WERI-Rb-1 (cell line): ENCODE measurements around the gene MICAL3.
"Not testable (repeated sequence)": the region's sequence is repeated elsewhere in the genome, so short reads cannot be mapped to it uniquely, and the experiment has no call there.

Source experiments
- DNase-seq: peaks from one replicate; pipeline ENCODE4 v3.0.0-alpha.2; 2020
- H3K27ac ChIP-seq: fragments of 250-450 bp; sonication (Bioruptor Pico); 2 replicates; pipeline ENCODE4 v1.5.1; 2020; ENCODE audit warnings: mild to moderate bottlenecking, moderate library complexity
- H3K27me3 ChIP-seq: fragments of 250-450 bp; sonication (Bioruptor Pico); 2 replicates; pipeline ENCODE4 v1.5.1; 2021; ENCODE audit warnings: mild to moderate bottlenecking, low read depth, moderate library complexity; ENCODE audit not compliant: insufficient read depth, severe bottlenecking
- H3K36me3 ChIP-seq: fragments of 250-450 bp; sonication (Bioruptor Pico); 2 replicates; pipeline ENCODE4 v1.5.1; 2020; ENCODE audit warnings: mild to moderate bottlenecking, moderate library complexity
- H3K4me3 ChIP-seq: 2 replicates; pipeline ENCODE4 v1.5.1; 2011; ENCODE audit warnings: low read depth, mild to moderate bottlenecking, control low read depth, low read length
- H3K9me3 ChIP-seq: fragments of 250-450 bp; sonication (Bioruptor Pico); 2 replicates; pipeline ENCODE4 v1.5.1; 2021; ENCODE audit warnings: mild to moderate bottlenecking, moderate library complexity; ENCODE audit not compliant: severe bottlenecking
- CTCF ChIP-seq: IDR thresholded peaks from 2 replicates; pipeline ENCODE4 v1.5.1; 2011; ENCODE audit warnings: low read depth, mild to moderate bottlenecking, control low read depth, inconsistent platforms, low read length

Gene MICAL3

GRCh38 chr22:17999851-18000250 is 24.5 kb downstream of the MICAL3 start:
- Histone ChIP-seq H3K9me3 (no peaks in the 10 kb centered on the region), H3K27ac (no peak overlapping the region), H3K4me3 (no peak overlapping the region), H3K27me3 (no peaks in the 10 kb centered on the region), H3K36me3 (no peaks in the 10 kb centered on the region; the same call in 1 of the 2 replicates)
- no peak for DNase-seq
- TF ChIP-seq CTCF = no peak

DNA sequence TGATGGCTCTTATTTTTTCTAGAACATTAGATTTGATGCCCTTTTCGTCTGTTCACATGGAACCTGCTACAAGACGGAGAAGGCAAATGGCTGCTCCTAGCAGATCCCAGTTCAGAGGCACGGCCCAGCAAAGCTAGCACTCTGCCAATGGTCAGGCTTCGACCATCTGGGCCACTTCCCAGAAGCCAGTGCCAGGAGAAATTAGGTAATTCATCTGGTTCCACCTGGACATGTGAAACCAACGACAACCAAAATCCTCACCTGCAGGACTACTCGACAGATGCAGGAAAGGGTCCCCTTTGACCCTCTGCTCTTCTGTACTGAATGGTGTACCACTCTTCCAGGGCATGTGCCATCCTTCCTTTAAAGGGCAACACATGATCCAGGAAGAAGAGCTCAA is 25.4 kb downstream of the MICAL3 start:
- TF ChIP-seq CTCF = no peak
- Histone ChIP-seq H3K9me3 (no peaks in the 10 kb centered on the region), H3K36me3 (no peaks in the 10 kb centered on the region; the same call in 1 of the 2 replicates), H3K27me3 (no peaks in the 10 kb centered on the region), H3K27ac (no peak overlapping the region), H3K4me3 (no peak overlapping the region)
- no peak for DNase-seq

- Histone ChIP-seq H3K4me3 (no peak overlapping the region), H3K27ac (no peak overlapping the region), H3K9me3 (no peaks in the 10 kb centered on the region), H3K27me3 (no peaks in the 10 kb centered on the region), H3K36me3 (no peaks in the 10 kb centered on the region; the same call in 1 of the 2 replicates)
- no peak for DNase-seq
- no peak for TF ChIP-seq CTCF
Measured at GRCh38 chr22:17997456-17997855, 26.9 kb downstream of the MICAL3 start.

- not testable (repeated sequence) for DNase-seq, H3K9me3 ChIP-seq, H3K27ac ChIP-seq, H3K4me3 ChIP-seq, H3K27me3 ChIP-seq, H3K36me3 ChIP-seq
Measured at GRCh38 chr22:17995256-17995655, 29.1 kb downstream of the MICAL3 start.

DNA sequence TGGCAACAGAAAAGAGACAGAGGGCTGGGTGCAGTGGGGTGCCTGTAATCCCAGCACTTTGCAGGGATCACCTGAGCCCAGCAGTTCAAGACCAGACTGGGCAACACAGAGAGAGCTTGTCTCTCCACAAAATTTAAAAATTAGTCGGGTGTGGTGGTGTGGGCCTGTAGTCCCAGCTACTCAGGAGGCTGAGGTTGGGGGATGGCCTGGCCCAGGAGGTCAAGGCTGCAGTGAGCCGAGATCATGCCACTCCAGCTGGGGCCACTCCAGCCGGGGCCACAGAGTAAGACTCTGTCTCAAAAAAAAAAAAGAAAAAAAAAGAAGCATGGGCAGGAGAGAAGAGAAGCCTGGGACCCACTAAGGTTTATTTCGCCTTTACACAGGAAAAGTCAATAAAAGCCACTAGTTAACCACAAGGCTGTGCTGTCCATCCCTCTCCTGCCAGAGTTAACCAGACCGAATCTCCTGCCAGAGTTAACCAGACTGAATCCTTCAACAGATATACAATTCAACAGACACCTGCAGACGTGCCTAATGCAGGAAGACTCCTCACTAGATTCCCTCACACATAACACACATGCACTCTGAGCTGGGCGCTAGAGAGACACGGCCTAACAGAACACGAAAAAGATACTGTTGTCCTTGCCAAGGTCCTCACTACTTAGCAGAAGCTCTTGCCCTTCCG is 29.8 kb downstream of the MICAL3 start:
- Histone ChIP-seq H3K27ac (no peak overlapping the region), H3K27me3 (no peaks in the 10 kb centered on the region), H3K36me3 (no peaks in the 10 kb centered on the region; the same call in 1 of the 2 replicates), H3K4me3 (no peak overlapping the region), H3K9me3 (no peaks in the 10 kb centered on the region)
- no peak for DNase-seq
- TF ChIP-seq CTCF = no peak

DNA sequence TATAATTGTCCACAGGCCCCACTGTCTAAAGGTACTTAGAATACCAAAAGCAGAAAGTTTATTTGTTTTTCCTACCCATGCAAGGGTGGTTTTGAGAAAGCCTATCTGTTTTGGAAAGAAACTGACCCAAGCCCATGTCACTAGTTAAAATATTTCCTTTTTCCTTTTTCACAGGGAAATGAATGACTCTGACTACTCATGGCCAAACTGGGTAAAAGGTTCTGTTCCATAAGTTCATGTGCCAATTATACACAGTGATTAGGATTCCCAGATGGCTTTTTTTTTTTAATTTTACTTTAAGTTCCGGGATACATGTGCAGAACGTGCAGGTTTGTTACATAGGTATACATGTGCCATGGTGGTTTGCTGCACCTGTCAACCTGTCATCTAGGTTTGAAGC is 31.4 kb downstream of the MICAL3 start:
- H3K4me3 ChIP-seq, H3K27ac ChIP-seq, H3K36me3 ChIP-seq: not testable (repeated sequence)

DNA sequence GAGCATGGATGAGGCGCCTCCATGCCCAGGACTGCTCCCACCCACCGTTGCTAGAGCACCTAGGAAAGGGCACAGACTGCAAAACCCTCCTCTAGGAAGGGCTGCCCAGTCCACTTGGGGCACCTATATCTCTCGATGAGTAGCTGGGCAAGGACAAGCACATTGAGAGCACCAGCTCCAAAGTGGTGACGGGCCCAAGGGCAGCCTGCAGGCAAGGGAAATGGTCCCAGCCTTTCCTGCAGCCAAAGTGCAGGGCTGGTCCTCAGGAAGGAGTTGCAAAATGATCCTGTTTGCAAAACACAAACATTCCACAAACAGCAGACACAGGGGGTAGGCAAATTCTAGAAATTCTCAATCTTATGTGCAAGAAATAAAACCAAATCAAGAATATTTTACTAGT is 32.4 kb downstream of the MICAL3 start:
- H3K27me3 ChIP-seq, H3K36me3 ChIP-seq, H3K27ac ChIP-seq, H3K4me3 ChIP-seq, DNase-seq, H3K9me3 ChIP-seq: not testable (repeated sequence)

More for the DNA sequence above, 31.4 kb downstream of the MICAL3 start:
- H3K27me3 ChIP-seq, H3K9me3 ChIP-seq, DNase-seq: not testable (repeated sequence)
